Activated CD8-positive, alpha-beta memory T cell treated with anti-CD3 and anti-CD28 coated beads for 36 hours (primary cell): ENCODE data around the gene ACAP3. TPM values are rescaled to one million over a fixed set of nuclear protein-coding genes. Genes with fewer than 3 reads are reported as not detected.

Experiments used
- CTCF ChIA-PET: fragments of 350-600 bp; sonication (Branson Sonifier 250); formaldehyde crosslinking; loops from one replicate; lab custom pipeline; 2021; ENCODE audit warnings: antibody characterized with exemption; lab: Charles Lee
- POLR2A ChIA-PET: fragments of 350-600 bp; sonication (Branson Sonifier 250); formaldehyde crosslinking; loops from one replicate; lab custom pipeline; 2021; ENCODE audit warnings: antibody characterized with exemption; lab: Charles Lee
- total RNA-seq, 2 experiments: library from RNA; stranded (reverse); gene quantifications; one replicate each; pipeline ENCODE4 v1.2.3, GENCODE V29; 2021

The ACAP3 gene
- total RNA-seq, 2 experiments from 2014 or later: 33.6 to 38.3 TPM

DNA sequence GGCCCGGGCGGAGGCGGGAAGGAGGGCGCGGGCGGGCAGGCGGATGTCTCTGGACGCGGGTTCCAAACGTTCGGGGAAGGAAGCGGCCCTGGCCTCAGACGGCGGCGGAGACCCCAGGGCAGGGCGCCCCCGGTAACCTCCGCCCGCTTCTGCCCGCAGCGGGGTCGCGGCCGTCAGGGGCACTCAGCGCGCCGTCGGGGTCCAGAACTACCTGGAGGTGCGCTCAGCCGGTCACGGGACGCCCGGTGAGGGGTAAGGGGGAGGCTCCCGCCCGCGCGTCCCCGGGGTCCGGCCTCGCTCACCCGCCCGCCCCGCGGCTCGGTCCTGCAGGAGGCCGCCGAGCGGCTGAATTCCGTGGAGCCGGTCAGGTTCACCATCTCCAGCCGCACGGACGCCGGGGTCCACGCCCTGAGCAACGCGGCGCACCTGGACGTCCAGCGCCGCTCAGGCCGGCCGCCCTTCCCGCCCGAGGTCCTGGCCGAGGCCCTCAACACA, 1.1 kb upstream of the ACAP3 start:
- ChIA-PET CTCF (interaction anchor here (2.3 kb wide), 1 partner anchor 63 kb away, joined by 6 read pairs; no protein-coding TSS in a partner anchor), POLR2A (no interaction called here)

DNA sequence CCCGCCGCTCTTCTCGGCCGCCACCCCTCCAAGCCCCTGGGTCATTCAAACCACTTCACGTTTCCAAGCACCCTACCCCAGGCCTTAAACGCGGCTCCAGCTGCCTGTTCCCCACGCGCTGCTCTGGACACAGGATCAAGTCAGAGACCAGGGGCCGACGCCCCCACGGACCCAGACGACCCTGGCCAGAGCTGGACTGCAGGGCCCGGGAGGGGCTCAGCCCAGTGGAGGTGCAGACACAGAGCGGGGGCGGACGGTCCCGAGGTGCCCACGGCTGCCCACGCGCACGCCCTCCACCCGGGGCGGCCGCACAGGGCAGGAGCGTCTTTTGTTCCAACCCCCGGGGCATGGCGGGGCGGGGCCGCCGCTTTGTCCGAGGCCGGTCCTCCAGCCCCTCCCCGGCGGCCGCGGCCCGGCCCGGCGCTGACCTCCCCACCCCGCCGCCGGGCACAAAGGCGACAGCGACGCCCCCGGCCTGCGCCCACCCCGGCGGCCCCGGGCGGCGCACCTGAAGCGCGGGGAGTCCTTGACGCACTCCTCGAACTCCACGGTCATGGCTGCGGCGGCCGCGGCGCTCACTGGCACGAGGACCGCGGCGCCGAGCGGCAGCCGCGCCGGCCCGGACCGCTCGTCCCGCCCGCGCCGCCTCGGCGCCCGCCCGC, 338 bp downstream of the ACAP3 start:
- ChIA-PET POLR2A (no interaction called here), CTCF (no interaction called here)

DNA sequence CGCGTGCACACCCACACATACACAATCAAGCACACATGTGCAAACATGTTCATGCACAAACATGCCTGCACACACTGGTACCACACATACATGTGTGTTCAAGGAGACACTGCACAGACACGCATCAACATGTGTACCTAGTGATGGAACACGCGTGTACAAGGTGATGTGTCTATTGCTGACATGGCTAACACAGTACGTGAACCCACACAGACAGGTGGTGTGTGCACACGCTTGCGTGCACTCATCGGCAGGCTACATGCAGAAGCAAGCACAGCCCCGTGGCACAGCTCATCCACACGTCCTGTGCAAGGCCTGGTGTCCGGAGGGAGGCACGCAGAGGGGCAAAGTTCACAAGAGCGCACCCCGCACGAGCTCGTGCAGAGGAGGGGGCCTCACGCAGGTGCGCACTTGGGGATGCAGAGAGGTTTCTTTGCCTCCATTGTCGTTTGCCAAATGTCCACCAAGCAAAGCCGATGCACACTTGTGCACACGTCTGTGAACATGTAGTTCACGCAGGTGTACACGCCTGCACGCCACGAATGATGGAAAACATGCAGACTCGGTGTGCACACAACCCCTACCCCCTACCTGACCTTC, 969 bp downstream of the ACAP3 start:
- ChIA-PET CTCF (no interaction called here), POLR2A (no interaction called here)

DNA sequence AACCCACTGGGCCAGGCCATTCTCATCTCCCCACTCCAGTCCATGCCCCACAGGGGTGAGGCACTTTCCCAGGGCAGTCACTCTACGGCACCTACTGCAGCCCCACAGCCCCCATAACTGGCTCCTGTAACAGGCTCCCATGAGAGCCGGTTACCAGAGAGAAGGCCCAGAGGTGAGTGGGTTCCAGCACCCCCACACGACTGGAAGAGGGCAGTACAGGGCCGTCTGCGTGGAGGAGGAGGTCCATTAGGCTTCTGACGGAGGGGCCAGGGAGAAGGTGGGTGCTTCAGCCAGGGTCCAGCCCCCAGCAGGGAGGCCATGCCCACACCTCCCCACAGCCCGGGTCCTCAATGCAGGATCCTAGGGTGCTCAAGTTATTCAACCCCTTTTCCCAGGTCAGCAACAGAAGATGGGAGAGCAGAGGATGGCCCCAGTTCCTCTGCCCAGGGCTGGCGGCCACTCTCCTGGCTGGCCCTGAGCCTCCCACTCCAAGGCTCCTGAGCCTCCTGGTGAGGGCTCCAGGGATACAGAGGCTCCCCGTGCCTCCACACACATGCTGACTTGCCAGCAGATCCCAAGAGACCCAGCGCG, 1.6 kb downstream of the ACAP3 start:
- CTCF ChIA-PET: no interaction called here
- POLR2A ChIA-PET: no interaction called here

DNA sequence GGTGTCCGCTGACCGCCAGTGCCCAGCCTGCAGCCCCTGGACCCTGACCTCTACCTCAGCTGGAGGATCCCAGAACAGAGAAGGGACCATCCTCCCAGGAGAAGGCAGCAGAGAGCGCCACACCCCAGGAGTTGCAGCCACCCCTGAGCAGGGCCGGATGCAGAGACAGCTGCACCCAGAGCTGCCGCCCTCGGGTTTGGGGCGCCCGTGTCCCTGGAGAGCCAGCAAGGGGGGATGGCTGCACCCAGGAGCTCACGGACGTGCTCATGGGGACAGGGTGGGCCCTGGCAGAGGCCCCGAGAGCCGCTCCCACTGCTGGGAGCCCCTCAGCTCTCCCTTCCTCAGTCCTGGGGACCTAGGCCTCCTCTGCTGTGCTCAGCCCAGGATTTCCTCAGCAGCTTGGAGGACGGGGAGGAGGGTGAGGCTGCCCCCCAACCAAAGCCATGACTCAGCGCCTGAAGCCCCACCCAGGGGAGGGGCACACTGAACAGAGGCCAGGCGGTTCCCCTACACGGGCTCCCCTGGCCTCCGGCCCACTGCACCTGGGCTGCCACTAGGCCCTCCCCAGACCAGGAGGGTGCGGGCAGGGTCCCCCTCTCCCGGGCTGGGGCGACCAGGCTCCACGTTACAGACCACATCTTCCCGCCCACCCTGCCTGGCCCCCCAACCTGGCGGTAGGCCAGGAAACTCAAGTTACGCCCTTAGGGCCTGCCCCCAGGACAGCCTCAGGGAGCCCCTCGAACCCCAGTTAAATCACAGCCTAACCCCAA, 2.2 kb downstream of the ACAP3 start:
- CTCF ChIA-PET: interaction anchor here (0.8 to 1.0 kb wide), 2 partner anchors 14 to 67 kb away, joined by 3 to 6 read pairs; no protein-coding TSS in a partner anchor
- POLR2A ChIA-PET: interaction anchor here (0.6 kb wide), 1 partner anchor 14 kb away, joined by 3 read pairs; no protein-coding TSS in a partner anchor

DNA sequence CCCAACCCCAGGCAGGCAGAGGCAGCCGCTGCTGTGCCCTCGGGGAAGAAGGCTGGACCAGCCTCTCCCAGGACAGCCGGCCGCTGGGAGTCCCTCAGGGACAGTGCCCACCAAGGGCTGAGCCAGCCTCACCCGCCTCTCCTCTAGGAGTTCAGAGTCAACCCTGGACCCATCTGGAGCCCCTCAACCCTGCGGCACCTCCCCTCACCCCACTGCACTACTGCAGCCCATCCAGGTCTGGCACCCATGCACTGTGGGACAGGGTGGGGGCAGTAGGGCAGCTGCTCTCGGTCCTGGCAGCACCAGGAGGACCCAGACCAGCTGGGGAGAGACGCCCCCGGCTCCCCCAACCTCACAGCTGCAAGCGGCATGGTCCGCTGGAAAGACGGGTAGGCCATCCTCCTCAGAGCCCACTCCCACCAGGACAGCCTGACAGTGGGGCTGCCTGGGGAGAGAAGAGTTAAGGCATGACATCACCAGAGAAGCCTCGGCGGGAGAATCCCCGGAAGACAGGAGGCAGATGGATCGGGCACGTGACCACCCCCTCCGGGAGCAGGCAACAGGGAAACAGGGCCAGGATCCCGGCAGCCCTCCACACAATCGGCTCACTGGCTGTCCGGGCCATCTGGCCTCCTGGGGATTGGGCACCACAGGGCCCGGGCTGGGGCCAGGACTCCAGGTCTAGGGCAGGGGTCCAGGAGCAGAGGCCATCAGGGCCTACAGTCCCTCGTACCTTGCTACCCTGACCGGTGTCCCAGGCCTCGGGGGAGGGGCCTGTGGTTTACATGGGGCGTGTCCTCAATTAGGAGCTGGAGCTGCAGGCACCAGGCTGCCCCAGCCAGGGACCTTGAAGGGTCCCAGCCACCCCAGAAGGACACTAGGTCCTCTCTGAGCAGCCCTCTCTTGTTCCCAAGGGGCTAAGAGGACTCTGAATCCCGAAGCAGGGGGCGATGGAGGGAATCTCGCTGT, 3.1 kb downstream of the ACAP3 start:
- ChIA-PET POLR2A (no interaction called here), CTCF (interaction anchor here (0.8 to 1.0 kb wide), 2 partner anchors 13 to 67 kb away, joined by 3 to 6 read pairs; no protein-coding TSS in a partner anchor)

DNA sequence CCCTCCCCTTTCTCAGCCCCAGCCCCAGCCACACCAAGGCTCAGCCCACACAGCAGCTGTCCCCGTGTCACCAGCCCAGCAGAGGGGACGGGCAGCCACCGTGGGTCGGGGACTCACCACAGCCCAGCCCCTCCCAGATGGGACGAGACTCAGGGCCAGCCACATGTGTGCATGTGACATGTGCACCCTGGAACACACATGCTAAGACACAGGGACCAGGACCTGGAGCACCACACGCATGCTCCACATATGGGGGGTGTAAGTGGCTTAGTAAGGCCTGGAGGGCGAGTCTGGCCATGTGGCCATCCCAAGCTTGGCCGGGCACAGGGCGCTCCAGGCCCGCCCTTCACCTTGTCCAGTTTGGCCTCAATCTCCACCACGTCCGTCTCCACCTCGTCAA, 4.0 kb downstream of the ACAP3 start:
- POLR2A ChIA-PET: interaction anchor here (0.6 kb wide), 1 partner anchor 239 kb away, joined by 3 read pairs; no protein-coding TSS in a partner anchor

DNA sequence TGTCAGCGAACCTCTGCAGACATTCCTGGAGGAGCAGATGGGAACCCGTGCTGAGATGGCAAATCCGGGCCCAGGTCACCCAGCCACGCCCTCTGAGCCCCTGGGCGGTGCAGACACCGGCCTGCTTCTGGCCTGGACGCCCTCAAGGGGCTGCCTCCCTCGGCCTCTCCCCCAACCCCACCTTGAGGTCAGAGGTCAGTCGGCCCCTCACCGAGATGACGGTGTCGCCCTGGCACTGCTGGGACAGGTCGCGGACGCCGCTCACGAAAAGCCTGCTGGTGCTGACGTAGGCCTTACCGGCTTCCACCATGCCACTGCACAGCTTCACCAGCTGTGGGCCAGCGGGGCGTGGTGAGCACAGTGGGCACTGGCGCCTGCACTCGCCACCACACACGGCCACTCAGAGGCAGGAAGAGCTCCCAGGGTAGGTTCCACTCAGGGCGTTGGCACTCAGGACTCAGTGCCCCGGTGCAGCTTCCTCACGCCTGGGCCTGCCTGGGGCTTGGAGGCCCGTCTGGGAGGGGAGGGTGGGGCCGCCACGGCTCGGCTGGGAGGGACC, 4.7 kb downstream of the ACAP3 start:
- CTCF ChIA-PET: interaction anchor here (0.6 kb wide), 1 partner anchor 9 kb away, joined by 4 read pairs; no protein-coding TSS in a partner anchor
- POLR2A ChIA-PET: interaction anchor here (0.6 kb wide), 1 partner anchor 239 kb away, joined by 3 read pairs; no protein-coding TSS in a partner anchor

More for the DNA sequence above, 4.0 kb downstream of the ACAP3 start:
- CTCF ChIA-PET: interaction anchor here (0.6 kb wide), 1 partner anchor 8 kb away, joined by 4 read pairs; no protein-coding TSS in a partner anchor

DNA sequence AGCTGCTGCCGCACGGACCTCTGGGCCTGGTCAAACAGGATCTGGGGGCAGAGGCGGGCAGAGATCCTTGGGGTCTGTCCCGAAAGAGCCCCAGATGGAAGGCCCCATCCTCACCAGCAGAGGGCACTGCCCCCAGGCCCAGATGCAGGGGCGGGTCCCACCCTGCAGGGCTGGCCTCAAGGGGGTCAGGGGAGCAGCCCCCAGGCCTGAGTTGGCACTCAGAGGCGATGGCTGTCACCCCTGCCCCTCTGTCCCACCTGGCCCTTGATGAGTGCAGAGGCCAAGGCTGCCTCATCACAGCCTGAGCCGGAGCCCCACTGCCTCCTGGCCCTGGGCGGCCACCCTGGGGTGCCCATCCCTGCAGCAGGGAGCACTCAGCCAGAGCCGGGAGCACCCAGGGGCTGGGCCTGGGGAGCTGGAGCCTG, 5.7 kb downstream of the ACAP3 start:
- CTCF ChIA-PET: interaction anchor here (0.6 to 2.3 kb wide), 3 partner anchors 11 to 188 kb away, joined by 3 to 9 read pairs (median 4); no protein-coding TSS in a partner anchor

DNA sequence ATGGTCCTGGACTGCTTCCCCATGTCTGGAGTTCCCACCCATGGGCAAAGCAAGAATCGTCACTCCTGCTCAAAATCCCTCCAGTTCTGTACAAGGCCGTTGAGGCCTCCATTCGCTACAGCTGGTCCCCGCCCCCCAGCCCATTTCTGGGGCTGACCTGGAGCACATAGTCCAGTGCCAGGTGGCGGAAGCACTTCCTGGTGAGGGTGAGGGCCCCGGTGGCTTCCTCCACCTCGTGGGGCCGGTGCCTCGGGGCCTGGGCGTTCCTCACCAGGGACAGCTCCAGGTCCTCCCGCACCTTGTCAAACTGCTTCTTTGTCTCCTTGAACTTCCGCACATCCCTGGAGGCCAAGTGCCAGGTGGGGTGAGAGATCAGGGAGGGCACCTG, 7.4 kb downstream of the ACAP3 start:
- ChIA-PET CTCF (interaction anchor here (0.8 to 2.3 kb wide), 3 partner anchors 9 to 25 kb away, joined by 3 to 9 read pairs (median 4); no protein-coding TSS in a partner anchor), POLR2A (interaction anchor here (0.6 kb wide), 1 partner anchor 76 kb away, joined by 3 read pairs; no protein-coding TSS in a partner anchor)

More for the DNA sequence above, 5.7 kb downstream of the ACAP3 start:
- POLR2A ChIA-PET: no interaction called here

DNA sequence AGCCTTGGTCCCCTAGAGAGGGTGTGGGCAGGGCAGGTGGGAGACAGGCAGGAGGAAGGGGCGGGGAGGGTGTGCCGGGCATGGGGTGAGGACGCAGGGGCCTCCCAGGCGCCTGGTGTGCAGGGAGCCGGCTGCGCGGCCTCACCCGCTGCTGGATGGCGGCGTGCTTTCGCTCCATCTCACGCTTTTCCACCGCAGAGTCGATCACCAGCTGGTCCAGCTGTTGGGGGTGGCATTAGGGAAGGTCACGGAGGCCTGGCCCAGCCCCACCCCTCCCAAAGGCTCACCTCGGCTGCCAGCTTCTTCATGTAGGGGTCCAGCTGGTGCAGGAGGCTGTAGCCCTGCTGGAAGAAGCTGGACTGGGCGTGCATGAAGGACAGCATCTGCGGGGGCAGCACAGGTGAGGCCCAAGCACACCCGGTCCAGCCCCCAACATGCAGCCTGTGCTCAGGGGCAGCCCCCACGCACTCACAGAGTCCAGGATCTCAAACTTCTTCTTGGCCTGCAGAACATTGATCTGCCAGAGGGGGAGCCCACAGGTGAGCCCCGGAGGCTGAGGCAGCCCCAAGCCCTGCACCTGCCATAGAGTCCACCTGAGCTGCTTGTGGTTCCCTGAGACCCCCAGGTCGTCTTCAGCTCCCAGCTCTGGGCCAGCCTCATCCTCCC, 7.9 kb downstream of the ACAP3 start:
- CTCF ChIA-PET: interaction anchor here (2.3 kb wide), 1 partner anchor 8 kb away, joined by 9 read pairs; no protein-coding TSS in a partner anchor
- POLR2A ChIA-PET: no interaction called here

DNA sequence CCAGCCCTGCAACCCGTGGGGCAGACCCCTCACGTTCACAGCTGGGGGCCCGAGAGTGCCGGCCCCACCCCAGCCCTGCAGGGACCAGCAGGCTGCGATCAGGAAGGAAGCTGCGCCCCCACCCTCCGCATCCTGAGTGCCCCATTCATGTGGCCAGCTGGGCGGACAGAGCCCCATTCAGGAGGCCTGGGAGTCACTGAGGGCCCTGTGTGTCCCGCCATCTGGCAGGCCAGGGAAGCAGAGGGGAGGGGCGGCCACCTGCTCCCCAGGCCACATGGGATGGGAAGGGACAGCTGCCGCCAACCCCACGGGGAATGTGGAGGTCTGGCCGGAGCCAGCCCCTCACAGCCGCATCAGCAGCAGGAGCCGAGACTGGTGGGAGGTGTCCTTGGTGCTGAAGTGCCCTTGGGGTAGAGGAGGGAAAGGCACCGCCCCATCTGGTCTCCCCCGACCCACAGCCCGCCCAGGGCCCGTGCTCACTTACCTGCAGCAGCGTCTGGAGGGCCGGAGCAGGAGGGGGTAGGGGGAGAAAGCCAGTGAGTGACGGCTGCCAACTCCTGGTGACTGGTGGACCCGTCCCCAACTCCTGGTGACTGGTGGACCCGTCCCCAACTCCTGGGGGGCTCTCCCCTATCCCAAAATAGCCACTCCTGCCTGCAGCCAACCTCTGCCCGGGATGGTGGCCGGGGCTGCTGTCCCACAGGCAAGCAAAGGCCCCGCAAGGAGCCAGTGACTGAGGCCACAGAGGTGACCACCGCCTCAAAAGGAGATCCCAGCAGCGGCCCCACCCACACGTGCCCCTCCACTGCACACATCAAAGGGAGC, 8.7 kb downstream of the ACAP3 start:
- POLR2A ChIA-PET: no interaction called here
- CTCF ChIA-PET: no interaction called here

DNA sequence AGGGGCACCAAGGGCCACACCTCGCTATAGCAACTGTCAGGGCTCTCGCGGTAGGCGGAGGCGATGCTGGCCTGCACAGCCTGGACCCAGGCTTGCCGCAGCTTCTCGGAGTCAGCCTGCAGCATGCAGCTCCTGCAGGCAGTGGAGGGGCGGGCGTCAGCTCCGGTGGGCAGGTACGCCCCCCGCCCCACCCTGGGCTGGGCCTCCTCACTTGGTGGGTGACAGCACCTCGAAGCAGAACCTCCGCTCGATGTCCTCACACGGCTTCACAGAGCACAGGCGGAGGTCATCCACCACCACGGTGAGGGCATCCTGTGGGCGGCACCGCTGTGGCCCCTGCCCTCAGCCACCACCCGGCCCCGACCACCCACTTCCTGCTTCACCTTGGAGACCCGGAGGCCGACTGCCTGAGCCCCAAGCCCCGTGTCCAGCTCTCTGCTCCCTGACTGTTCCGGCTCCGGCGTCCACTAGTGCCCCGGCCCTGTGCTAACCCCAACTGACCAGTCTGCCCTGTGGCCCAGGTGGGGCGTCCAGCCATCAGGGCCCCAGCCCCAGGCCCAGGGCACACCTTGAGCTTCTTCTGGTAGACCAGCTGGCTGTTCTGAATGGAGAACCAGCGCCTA, 9.8 kb downstream of the ACAP3 start:
- CTCF ChIA-PET: no interaction called here
- POLR2A ChIA-PET: no interaction called here

DNA sequence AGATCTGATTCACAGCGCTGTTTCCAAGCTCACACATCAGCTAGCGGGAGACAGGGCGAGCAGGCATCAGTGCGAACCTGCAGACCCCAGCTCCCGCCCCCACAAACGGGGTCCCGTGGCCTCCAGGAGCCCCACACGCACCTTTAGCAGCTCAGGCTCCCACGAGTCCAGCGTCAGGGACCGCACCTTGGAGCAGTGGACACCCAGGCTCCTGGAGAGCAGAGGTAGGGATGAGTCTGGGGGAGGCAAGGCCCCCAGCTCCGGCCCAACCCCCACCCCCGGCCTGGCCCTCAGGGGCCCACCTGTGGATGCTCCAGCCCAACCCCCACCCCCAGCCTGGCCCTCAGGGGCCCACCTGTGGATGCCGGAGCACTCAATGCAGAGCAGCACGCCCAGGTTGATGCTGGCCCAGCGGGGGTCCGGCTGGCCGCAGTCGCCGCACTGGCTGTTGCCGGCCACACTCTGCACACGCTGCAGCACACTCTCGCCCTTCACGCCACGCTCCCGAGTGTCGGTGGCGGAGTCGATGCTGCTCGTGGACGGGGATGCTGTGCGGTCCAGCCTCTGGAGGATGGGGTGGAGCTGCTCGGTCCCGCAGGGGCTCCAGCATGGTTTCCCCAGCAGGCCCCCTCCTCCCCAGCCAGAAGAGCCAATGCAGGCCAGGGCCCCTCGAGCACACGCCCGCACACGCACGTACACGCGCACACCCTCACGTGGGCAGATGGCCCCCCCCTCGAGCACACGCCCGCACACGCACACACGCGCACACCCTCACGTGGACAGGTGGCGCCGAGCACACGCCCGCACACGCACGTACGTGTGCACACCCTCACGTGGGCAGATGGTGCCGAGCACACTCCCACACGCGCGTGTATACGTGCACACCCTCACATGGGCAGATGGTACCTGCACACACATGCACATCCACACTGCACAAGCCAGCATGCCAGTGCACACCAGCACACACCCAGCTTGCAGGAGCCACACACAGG, 11.4 kb downstream of the ACAP3 start:
- CTCF ChIA-PET: interaction anchor here (1.9 kb wide), 1 partner anchor 174 kb away, joined by 5 read pairs; no protein-coding TSS in a partner anchor
- POLR2A ChIA-PET: no interaction called here
